Small intestine (tissue), 7 donors: ENCODE data around the gene MKS1. TPM values are rescaled to one million over a fixed set of nuclear protein-coding genes. Genes with fewer than 3 reads are reported as not detected.

Experiments
- DNase-seq, 2 donors: peaks; one replicate each; pipeline versions ENCODE4 v3.0.0 to v3.0.0-alpha.2; 2013
- FAIRE-seq: peaks from 2 replicates; lab custom pipeline; 2012; peaks lifted over from hg19 to GRCh38; lab: Jason Lieb, UNC
- H3K27ac ChIP-seq, 3 donors: one replicate each; pipeline ENCODE4 v1.5.1; 2013; ENCODE audit warnings: low read length in 2 of 3, mild to moderate bottlenecking in 2 of 3, control low read depth in 1 of 3, inconsistent platforms in 1 of 3, low read depth in 1 of 3, moderate library complexity in 1 of 3
- H3K27me3 ChIP-seq, 3 donors: one replicate each; pipeline ENCODE4 v1.6.1; 2013; ENCODE audit warnings: low read length in 3 of 3, inconsistent platforms in 1 of 3; ENCODE audit not compliant: control insufficient read depth in 3 of 3, insufficient read depth in 3 of 3
- H3K36me3 ChIP-seq, 3 donors: one replicate each; pipeline ENCODE4 v1.6.1; 2013; ENCODE audit warnings: low read length in 3 of 3, inconsistent platforms in 1 of 3, low read depth in 1 of 3, mild to moderate bottlenecking in 1 of 3, moderate library complexity in 1 of 3; ENCODE audit not compliant: control insufficient read depth in 3 of 3, insufficient read depth in 2 of 3
- H3K4me1 ChIP-seq, 3 donors: one replicate each; pipeline ENCODE4 v1.6.1; 2013; ENCODE audit warnings: low read length in 2 of 3, inconsistent platforms in 1 of 3, low read depth in 1 of 3, mild to moderate bottlenecking in 1 of 3, moderate library complexity in 1 of 3; ENCODE audit not compliant: control insufficient read depth in 3 of 3, insufficient read depth in 2 of 3
- H3K4me3 ChIP-seq, 3 donors: one replicate each; pipeline ENCODE4 v1.5.1; 2013; ENCODE audit warnings: low read length in 3 of 3, control low read depth in 1 of 3, inconsistent platforms in 1 of 3, low read depth in 1 of 3, mild to moderate bottlenecking in 1 of 3, moderate library complexity in 1 of 3
- H3K9me3 ChIP-seq, 2 donors: one replicate each; pipeline ENCODE4 v1.6.1; 2013; ENCODE audit warnings: low read depth in 1 of 2, low read length in 1 of 2; ENCODE audit not compliant: control insufficient read depth in 2 of 2, insufficient read depth in 1 of 2
- WGBS, 3 donors: extraction: QIAGEN DNeasy Blood & Tissue Kit; methylation state at CpG; one replicate each; pipeline ENCODE4 v1.1.7; 2013; 5-methylcytosine and 5-hydroxymethylcytosine counted together
- polyA plus RNA-seq, 4 donors: library from polyadenylated mRNA; stranded (reverse) in 3 of 4; unstranded in 1 of 4; fragments of 200-250 nt in 3 of 4; fragments of 120-200 nt in 1 of 4; gene quantifications; one replicate each; pipeline versions ENCODE4 v1.2.1 to v1.2.3, GENCODE V29; 2013
- donor health status: healthy with polysubstance abuse.
- donor health status: control.
- donor health status: control.
- donor health status: Bipolar disorder and iron deficiency.
- donor health status: healthy.

The MKS1 gene
- polyA plus RNA-seq, 4 donors = 2.7 to 26.6 (median 9.2) TPM

- no peaks in the 10 kb centered on the region for H3K9me3 ChIP-seq
- H3K4me1 ChIP-seq = no peaks in the 10 kb centered on the region
- WGBS, 3 donors = 6 to 12% (median 11%) methylated on average over 2 of the region's 2 CpGs
- DNase-seq (no peak), FAIRE-seq (no peak)
- H3K27ac ChIP-seq = no peak overlapping the region
- peaks cover 0 to 13% (median 8%) of the 10 kb centered on the region in 3 donors for H3K27me3 ChIP-seq
- no peak overlapping the region for H3K4me3 ChIP-seq
- H3K36me3 ChIP-seq = no peaks in the 10 kb centered on the region
These were observed 53.1 kb downstream of the MKS1 start for GRCh38 chr17:58165981-58166380.

GRCh38 chr17:58161566-58161965, 57.5 kb downstream of the MKS1 start:
- H3K9me3 ChIP-seq = no peaks in the 10 kb centered on the region
- H3K4me3 ChIP-seq = no peak overlapping the region
- no peak for FAIRE-seq
- no peaks in the 10 kb centered on the region for H3K4me1 ChIP-seq
- peaks cover 0 to 33% (median 13%) of the 10 kb centered on the region in 3 donors for H3K27me3 ChIP-seq
- DNase-seq = no peak
- WGBS, 3 donors = 65 to 75% (median 65%) methylated on average over 3 of the region's 3 CpGs
- H3K36me3 ChIP-seq = no peaks in the 10 kb centered on the region
- H3K27ac ChIP-seq = no peak overlapping the region

GRCh38 chr17:58158181-58158580, 60.9 kb downstream of the MKS1 start:
- 61 to 77% (median 69%) methylated on average over 2 of the region's 2 CpGs for WGBS, 3 donors
- FAIRE-seq (no peak), DNase-seq (no peak)
- no peaks in the 10 kb centered on the region for H3K4me1 ChIP-seq
- no peaks in the 10 kb centered on the region for H3K36me3 ChIP-seq
- peaks cover 9 to 44% (median 16%) of the 10 kb centered on the region in 3 donors for H3K27me3 ChIP-seq
- H3K4me3 ChIP-seq = no peak overlapping the region
- H3K9me3 ChIP-seq = no peaks in the 10 kb centered on the region
- H3K27ac ChIP-seq = no peak overlapping the region

GRCh38 chr17:58156839-58157803, 61.9 kb downstream of the MKS1 start:
- Histone ChIP-seq H3K4me3 (peak overlapping the region in 2 of 3 donors; percentile 0 to 38), H3K27ac (no peak overlapping the region), H3K4me1 (no peaks in the 10 kb centered on the region), H3K27me3 (peaks cover 9 to 50% (median 14%) of the 10 kb centered on the region in 3 donors), H3K9me3 (no peaks in the 10 kb centered on the region), H3K36me3 (no peaks in the 10 kb centered on the region)
- 2 to 9% (median 6%) methylated on average over 63 to 65 of the region's 65 CpGs for WGBS, 3 donors
- DNase-seq (peak in 1 of 2 donors; percentile 24), FAIRE-seq (no peak)

Other genes starting within 250 kb of the MKS1 start
- 10 to 100 TPM; 11.4 to 42.8 (median 18.7) TPM for gene VEZF1, start 231.0 kb downstream of the MKS1 start, polyA plus RNA-seq
- gene SRSF1, start 212.0 kb downstream of the MKS1 start, polyA plus RNA-seq = 100 to 1,000 TPM in 2 of 4 donors, 10 to 100 TPM in 2; 62.7 to 193 (median 106) TPM
- 10 to 100 TPM; 18.9 to 41.9 (median 32.7) TPM for gene DYNLL2, start 135.8 kb downstream of the MKS1 start, polyA plus RNA-seq
- under 1 TPM in 1 of 4 donors, not detected in 3; 0.03 TPM for gene OR4D1, start 70.9 kb downstream of the MKS1 start, polyA plus RNA-seq
- not detected for gene OR4D2, start 52.3 kb downstream of the MKS1 start, polyA plus RNA-seq
- under 1 TPM in 1 of 4 donors, not detected in 3; 0.24 TPM for gene EPX, start 26.5 kb downstream of the MKS1 start, polyA plus RNA-seq
- under 1 TPM in 2 of 4 donors, not detected in 2; 0.44 to 0.55 TPM for gene LPO, start 19.3 kb upstream of the MKS1 start, polyA plus RNA-seq
- gene MPO, start 61.7 kb upstream of the MKS1 start, polyA plus RNA-seq = 1 to 10 TPM in 1 of 4 donors, under 1 TPM in 1, not detected in 2; 0.12 to 1.1 TPM
- gene TSPOAP1, start 109.5 kb upstream of the MKS1 start, polyA plus RNA-seq = 10 to 100 TPM in 1 of 4 donors, 1 to 10 TPM in 2, under 1 TPM in 1; 0.89 to 10.9 (median 2.6) TPM
- gene SUPT4H1, start 132.9 kb upstream of the MKS1 start, polyA plus RNA-seq = 100 to 1,000 TPM in 1 of 4 donors, 10 to 100 TPM in 3; 70.3 to 102 (median 79.7) TPM
- gene RNF43, start 198.3 kb upstream of the MKS1 start, polyA plus RNA-seq = 10 to 100 TPM in 2 of 4 donors, 1 to 10 TPM in 2; 3.5 to 29.4 (median 15.7) TPM